WTC11 (cell line): ENCODE results near the gene MRPS6. TPM values are rescaled to one million over a fixed set of nuclear protein-coding genes. Genes with fewer than 3 reads are reported as not detected.

Experiments
- ATAC-seq: fragments of 200-7000 bp; cut with Tn5 transposase; 2 replicates; pipeline ENCODE4 v1.10.0; 2021; ENCODE audit warnings: mild to moderate bottlenecking, moderate library complexity
- CTCF ChIA-PET: fragments of 300-600 bp; sonication (Branson Sonifier 250); formaldehyde crosslinking; loops from one replicate; lab custom pipeline; 2021; ENCODE audit warnings: antibody characterized with exemption; lab: Charles Lee
- POLR2A ChIA-PET: fragments of 350-600 bp; sonication (Branson Sonifier 250); formaldehyde crosslinking; loops from one replicate; lab custom pipeline; 2021; ENCODE audit warnings: antibody characterized with exemption; lab: Charles Lee
- DNase-seq: peaks from one replicate; pipeline ENCODE4 v3.0.0; 2021; ENCODE audit warnings: low spot score
- H3K27ac Mint-ChIP-seq: 2 replicates; pipeline ENCODE4 v1.8.0; 2021; ENCODE audit warnings: mixed read lengths
- H3K27me3 Mint-ChIP-seq: 2 replicates; pipeline ENCODE4 v1.8.0; 2021; ENCODE audit warnings: low read depth, mild to moderate bottlenecking, moderate library complexity, mixed read lengths
- H3K36me3 Mint-ChIP-seq: 2 replicates; pipeline ENCODE4 v1.8.0; 2021; ENCODE audit warnings: mixed read lengths
- H3K4me1 Mint-ChIP-seq: 2 replicates; pipeline ENCODE4 v1.8.0; 2022; ENCODE audit warnings: mixed read lengths
- H3K4me3 Mint-ChIP-seq: 2 replicates; pipeline ENCODE4 v1.8.0; 2021; ENCODE audit warnings: mild to moderate bottlenecking, moderate library complexity, mixed read lengths
- H3K9me3 Mint-ChIP-seq: 2 replicates; pipeline ENCODE4 v1.8.0; 2021; ENCODE audit warnings: mixed read lengths
- AR ChIP-seq: fragments of 250-450 bp; sonication (Bioruptor Pico); IDR thresholded peaks from 2 replicates; pipeline ENCODE4 v1.9.0; 2021; ENCODE audit warnings: mild to moderate bottlenecking
- CTCF ChIP-seq: fragments of 200-600 bp; IDR thresholded peaks from 2 replicates; pipeline ENCODE4 v1.8.0; 2022; ENCODE audit warnings: antibody characterized with exemption
- E2F5 ChIP-seq: sonication (generic); formaldehyde crosslinking; IDR thresholded peaks from 2 replicates; pipeline ENCODE4 v1.8.1; 2022; ENCODE audit warnings: mild to moderate bottlenecking, moderate library complexity, missing genetic modification reagents
- EMX1 ChIP-seq: fragments of 250-450 bp; sonication (Bioruptor Pico); IDR thresholded peaks from 2 replicates; pipeline ENCODE4 v1.8.0; 2021; ENCODE audit warnings: mild to moderate bottlenecking
- ETV6 ChIP-seq: sonication (generic); formaldehyde crosslinking; IDR thresholded peaks from 2 replicates; pipeline ENCODE4 v1.8.1; 2022; ENCODE audit warnings: mild to moderate bottlenecking, missing genetic modification reagents
- GTF2I ChIP-seq: fragments of 250-450 bp; sonication (Bioruptor Pico); conservative IDR thresholded peaks from 2 replicates; pipeline ENCODE4 v1.4.0; 2021; ENCODE audit warnings: mild to moderate bottlenecking
- HMGXB4 ChIP-seq: sonication (generic); formaldehyde crosslinking; IDR thresholded peaks from 2 replicates; pipeline ENCODE4 v1.8.1; 2023; ENCODE audit warnings: mild to moderate bottlenecking, moderate library complexity, missing genetic modification reagents
- KAT7 ChIP-seq: sonication (generic); formaldehyde crosslinking; IDR thresholded peaks from 2 replicates; pipeline ENCODE4 v1.8.1; 2023; ENCODE audit warnings: missing genetic modification reagents, mild to moderate bottlenecking, borderline replicate concordance
- NFATC4 ChIP-seq: fragments of 250-450 bp; sonication (Bioruptor Pico); IDR thresholded peaks from 2 replicates; pipeline ENCODE4 v1.9.0; 2021; ENCODE audit warnings: mild to moderate bottlenecking
- NFYB ChIP-seq: sonication (generic); formaldehyde crosslinking; conservative IDR thresholded peaks from 2 replicates; pipeline ENCODE4 v1.8.0; 2022; ENCODE audit warnings: low read depth, missing genetic modification reagents
- NR1H2 ChIP-seq: sonication (generic); formaldehyde crosslinking; IDR thresholded peaks from 2 replicates; pipeline ENCODE4 v1.9.0; 2021; ENCODE audit warnings: mild to moderate bottlenecking, moderate library complexity, missing genetic modification reagents
- PRRX2 ChIP-seq: fragments of 250-450 bp; sonication (Bioruptor Pico); IDR thresholded peaks from 2 replicates; pipeline ENCODE4 v1.8.0; 2021; ENCODE audit warnings: mild to moderate bottlenecking
- SP1 ChIP-seq: sonication (generic); formaldehyde crosslinking; conservative IDR thresholded peaks from 2 replicates; pipeline ENCODE4 v1.8.1; 2022; ENCODE audit warnings: missing genetic modification reagents
- TCF7 ChIP-seq: sonication (generic); formaldehyde crosslinking; IDR thresholded peaks from 2 replicates; pipeline ENCODE4 v1.8.0; 2022; ENCODE audit warnings: mild to moderate bottlenecking, low read depth, missing genetic modification reagents, moderate library complexity
- TEAD1 ChIP-seq: sonication (generic); formaldehyde crosslinking; IDR thresholded peaks from 2 replicates; pipeline ENCODE4 v1.8.0; 2022; ENCODE audit warnings: mild to moderate bottlenecking, missing genetic modification reagents
- TP53 ChIP-seq: sonication (generic); formaldehyde crosslinking; IDR thresholded peaks from 2 replicates; pipeline ENCODE4 v1.8.1; 2023; ENCODE audit warnings: mild to moderate bottlenecking, missing genetic modification reagents
- ZBTB21 ChIP-seq: sonication (generic); formaldehyde crosslinking; IDR thresholded peaks from 2 replicates; pipeline ENCODE4 v1.8.1; 2023; ENCODE audit warnings: mild to moderate bottlenecking, missing genetic modification reagents, borderline replicate concordance
- ZNF138 ChIP-seq: sonication (generic); formaldehyde crosslinking; conservative IDR thresholded peaks from 2 replicates; pipeline ENCODE4 v1.8.1; 2022; ENCODE audit warnings: mild to moderate bottlenecking, moderate library complexity, missing genetic modification reagents
- ZNF512 ChIP-seq: sonication (generic); formaldehyde crosslinking; IDR thresholded peaks from 2 replicates; pipeline ENCODE4 v1.8.1; 2022; ENCODE audit warnings: missing genetic modification reagents, borderline replicate concordance
- ZNF671 ChIP-seq: fragments of 250-450 bp; sonication (Bioruptor Pico); IDR thresholded peaks from 2 replicates; pipeline ENCODE4 v1.8.0; 2021; ENCODE audit warnings: mild to moderate bottlenecking
- ZSCAN18 ChIP-seq: fragments of 250-450 bp; sonication (Bioruptor Pico); IDR thresholded peaks from 2 replicates; pipeline ENCODE4 v2.1.2; 2022; ENCODE audit warnings: mild to moderate bottlenecking, moderate library complexity
- total RNA-seq: library from RNA; stranded (reverse); gene quantifications from 3 replicates; pipeline ENCODE4 v1.2.3, GENCODE V29; 2021

The MRPS6 gene
- total RNA-seq, 1 experiment from 2014 or later: 133 TPM

GRCh38 chr21:34082769-34083168, 9.4 kb downstream of the MRPS6 start:
- no peaks in the 10 kb centered on the region for H3K27me3 Mint-ChIP-seq
- no peaks in the 10 kb centered on the region for H3K9me3 Mint-ChIP-seq
- H3K27ac Mint-ChIP-seq: peak overlapping the region; percentile 71
- ChIA-PET POLR2A (no interaction called here), CTCF (interaction anchor here (1.3 to 1.8 kb wide), 2 partner anchors 9 to 265 kb away, joined by 3 to 8 read pairs; no protein-coding TSS in a partner anchor)
- peaks cover 17% of the 10 kb centered on the region for H3K36me3 Mint-ChIP-seq
- no peak overlapping the region for H3K4me3 Mint-ChIP-seq
- TF ChIP-seq ZNF512 (CRISPR knock-in tag) (no peak), SP1 (CRISPR knock-in tag) (no peak), TEAD1 (CRISPR knock-in tag) (no peak), ZSCAN18 (CRISPR knock-in tag) (no peak), AR (no peak), NFATC4 (CRISPR knock-in tag) (no peak), KAT7 (CRISPR knock-in tag) (no peak), GTF2I (CRISPR knock-in tag) (no peak), HMGXB4 (CRISPR knock-in tag) (no peak), ZBTB21 (CRISPR knock-in tag) (no peak), ETV6 (no peak), ZNF138 (CRISPR knock-in tag) (no peak), ZNF671 (CRISPR knock-in tag) (no peak), NR1H2 (no peak), PRRX2 (CRISPR knock-in tag) (no peak), E2F5 (no peak), NFYB (no peak)
- no peak for DNase-seq
- H3K4me1 Mint-ChIP-seq: peaks cover 62% of the 10 kb centered on the region
- no peak for ATAC-seq

GRCh38 chr21:34083357-34083756, 10.0 kb downstream of the MRPS6 start:
- H3K36me3 Mint-ChIP-seq: peaks cover 14% of the 10 kb centered on the region
- POLR2A ChIA-PET: no interaction called here
- CTCF ChIA-PET: no interaction called here

More at GRCh38 chr21:34083357-34083756, 10.0 kb downstream of the MRPS6 start:
- Mint-ChIP-seq H3K4me3 (no peak overlapping the region), H3K27ac (peak overlapping the region; percentile 71), H3K27me3 (no peaks in the 10 kb centered on the region), H3K4me1 (peaks cover 60% of the 10 kb centered on the region), H3K9me3 (no peaks in the 10 kb centered on the region)
- ATAC-seq (no peak), DNase-seq (no peak)
- TF ChIP-seq HMGXB4 (CRISPR knock-in tag): no peak
- no peak for TF ChIP-seq CTCF
- no peak for TF ChIP-seq TCF7 (CRISPR knock-in tag)
- TF ChIP-seq EMX1: no peak
- TF ChIP-seq TP53 (CRISPR knock-in tag): no peak
